NCI-H69 (cell line): ENCODE measurements around the gene S100B.
A peak's percentile ranks its signal among the peaks of the same experiment; 100 is the strongest.

Source experiments
- DNase-seq: peaks from one replicate; lab custom pipeline; 2025; lab: John Stamatoyannopoulos, UW

S100B gene

DNA sequence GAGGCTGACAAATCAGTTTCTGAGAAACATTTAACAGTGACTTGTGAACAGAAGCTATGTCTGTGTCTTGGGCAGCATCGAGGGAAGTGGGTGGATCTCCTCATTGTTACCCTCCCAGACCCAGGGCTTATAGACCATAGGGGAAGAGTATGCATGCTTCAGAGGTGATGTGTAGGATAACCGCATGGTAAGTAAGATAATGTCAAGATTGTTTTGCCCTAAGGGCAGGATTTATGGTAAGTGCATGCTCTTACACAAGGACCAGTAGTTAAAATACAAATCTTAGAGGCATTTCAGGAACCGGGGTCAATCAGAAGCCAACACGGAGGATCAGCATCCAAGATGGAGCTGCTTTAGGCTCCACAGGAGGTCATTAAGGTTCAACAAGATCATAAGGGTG lies 22.8 kb upstream of the S100B start:
- DNase-seq = no peak

GRCh38 chr21:46626975-46627501 lies 22.2 kb upstream of the S100B start:
- no peak for DNase-seq

DNA sequence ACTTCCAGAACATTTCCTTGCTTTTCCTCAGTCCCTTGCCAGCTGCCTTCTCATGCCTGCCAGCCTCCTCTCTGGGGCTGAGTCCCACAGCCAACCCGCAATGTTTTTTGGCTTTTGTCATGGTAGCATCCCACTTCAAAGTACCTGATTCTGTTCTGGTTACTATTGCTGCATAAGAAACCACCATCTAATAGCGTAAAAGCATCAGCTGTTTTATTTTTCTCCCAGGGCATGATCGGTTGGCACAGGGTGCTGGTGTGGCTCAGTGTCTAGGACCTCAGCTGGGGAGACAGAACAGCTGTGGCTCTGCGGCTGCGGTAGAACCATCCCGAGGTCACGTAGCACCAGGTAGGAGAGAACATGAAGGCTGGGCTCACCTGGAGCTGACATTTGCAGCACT lies 21.7 kb upstream of the S100B start:
- DNase-seq = no peak

GRCh38 chr21:46625759-46626158 lies 20.9 kb upstream of the S100B start:
- no peak for DNase-seq

- DNase-seq = no peak
Observed at GRCh38 chr21:46624050-46624449, 19.2 kb upstream of the S100B start.

- DNase-seq = peak; percentile 11
Observed at GRCh38 chr21:46622226-46622625, 17.3 kb upstream of the S100B start.

GRCh38 chr21:46621457-46622182 lies 16.7 kb upstream of the S100B start:
- DNase-seq = no peak

DNA sequence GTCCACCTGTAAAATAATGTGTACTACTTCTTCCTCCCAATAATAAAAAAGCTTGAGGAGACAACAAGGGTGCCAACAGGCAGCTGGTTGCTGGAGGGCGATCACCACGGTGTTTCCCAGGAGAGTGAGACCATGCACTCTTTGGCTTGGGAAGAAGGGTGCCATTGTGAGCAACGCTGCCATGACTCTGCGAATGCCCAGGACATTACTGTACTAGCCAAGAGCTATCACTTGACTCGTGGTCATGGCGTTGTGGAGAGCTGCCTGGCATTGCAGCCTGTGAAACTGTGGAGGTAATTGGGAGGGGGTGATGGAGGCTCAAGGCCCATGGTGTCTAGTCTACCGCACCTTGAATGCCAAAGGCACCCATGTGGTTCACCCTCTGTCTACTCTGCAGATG lies 16.0 kb upstream of the S100B start:
- DNase-seq = no peak

GRCh38 chr21:46619846-46620245 lies 15.0 kb upstream of the S100B start:
- no peak for DNase-seq

GRCh38 chr21:46618738-46619379 lies 14.0 kb upstream of the S100B start:
- DNase-seq = no peak

DNA sequence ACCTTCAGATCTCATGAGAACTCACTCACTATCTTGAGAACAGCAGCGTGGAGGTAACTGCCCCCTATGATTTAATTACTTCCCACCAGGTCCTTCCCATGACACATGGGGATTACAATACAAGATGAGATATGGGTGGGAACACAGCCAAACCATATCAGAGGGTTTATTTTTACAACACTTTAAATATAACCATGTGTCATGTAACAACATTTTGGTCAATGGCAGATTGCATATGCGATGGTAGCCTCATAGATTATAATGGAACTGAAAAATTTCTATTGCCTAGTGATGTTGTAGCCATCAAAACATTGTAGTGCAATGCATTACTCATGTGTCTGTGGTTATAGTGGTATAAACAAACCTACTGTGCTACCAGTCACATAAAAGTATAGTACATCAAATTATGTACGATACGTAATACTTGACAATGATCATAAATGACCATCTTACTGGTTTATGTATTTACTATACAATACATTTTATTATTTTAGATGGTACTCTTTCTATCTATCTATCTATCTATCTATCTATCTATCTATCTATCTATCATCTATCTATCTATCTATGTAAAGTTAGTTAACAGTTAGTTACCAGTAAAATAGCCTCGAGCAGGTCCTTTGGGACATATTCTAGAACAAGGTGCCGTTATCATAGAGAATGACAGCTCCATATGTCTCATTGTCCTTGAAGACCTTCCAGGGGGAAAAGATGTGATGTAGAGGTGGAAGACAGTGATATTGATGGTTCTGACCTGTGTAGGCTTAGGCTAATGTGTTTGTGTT lies 12.6 kb upstream of the S100B start:
- DNase-seq = no peak

DNA sequence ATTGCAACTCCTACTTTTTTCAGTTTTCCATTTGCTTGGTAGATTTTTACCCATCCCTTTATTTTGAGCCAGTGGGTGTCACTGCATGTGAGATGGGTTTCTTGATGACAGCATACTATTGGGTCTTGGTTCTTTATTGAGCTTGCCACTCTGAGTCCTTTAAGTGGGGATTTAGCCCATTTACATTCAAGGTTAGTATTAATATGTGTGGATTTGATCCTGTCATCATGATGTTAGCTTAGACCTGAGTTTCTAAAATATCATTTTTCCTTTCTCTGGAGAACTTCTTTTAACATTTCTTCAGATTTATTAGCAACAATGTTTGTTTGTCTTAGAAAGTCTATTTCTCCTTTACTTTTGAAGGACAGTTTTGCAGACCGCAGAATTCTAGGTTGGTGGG lies 11.8 kb upstream of the S100B start:
- no peak for DNase-seq

GRCh38 chr21:46616050-46616449 lies 11.2 kb upstream of the S100B start:
- DNase-seq = no peak

GRCh38 chr21:46613391-46613790 lies 8.5 kb upstream of the S100B start:
- no peak for DNase-seq

DNA sequence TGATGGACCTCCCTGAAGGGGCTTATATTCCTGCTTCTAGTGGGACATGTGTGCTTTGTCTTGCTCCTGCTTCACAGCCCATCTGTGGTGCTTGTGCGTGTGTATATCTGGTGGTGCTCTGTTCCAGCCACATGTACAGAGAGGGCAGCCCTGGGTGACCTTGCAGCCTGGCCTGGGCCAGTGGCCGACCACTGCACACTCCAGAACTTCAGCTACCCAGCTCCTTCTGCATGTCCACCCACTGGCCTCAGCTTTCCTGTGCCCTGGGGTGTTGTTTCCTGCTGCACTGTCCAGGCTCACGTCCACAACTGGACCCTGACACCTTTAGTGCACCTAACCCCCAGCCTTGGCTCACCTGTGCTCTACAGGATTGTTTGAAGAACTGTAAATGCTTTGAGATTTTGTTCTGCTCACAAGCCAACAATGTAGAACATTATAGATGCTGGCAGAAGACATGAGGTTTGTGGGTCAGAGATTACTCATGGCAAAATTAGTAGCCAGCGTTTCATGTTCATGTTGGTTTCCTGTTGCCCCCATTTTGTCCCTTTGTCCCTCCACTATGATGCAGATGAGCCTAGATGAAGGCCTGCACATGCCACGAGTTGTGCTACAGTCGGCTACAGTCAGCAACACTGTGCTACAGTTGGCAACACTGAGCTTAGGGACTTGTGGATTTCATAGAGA lies 5.3 kb upstream of the S100B start:
- no peak for DNase-seq

- DNase-seq = no peak
Observed at GRCh38 chr21:46608672-46609111, 3.8 kb upstream of the S100B start.

DNA sequence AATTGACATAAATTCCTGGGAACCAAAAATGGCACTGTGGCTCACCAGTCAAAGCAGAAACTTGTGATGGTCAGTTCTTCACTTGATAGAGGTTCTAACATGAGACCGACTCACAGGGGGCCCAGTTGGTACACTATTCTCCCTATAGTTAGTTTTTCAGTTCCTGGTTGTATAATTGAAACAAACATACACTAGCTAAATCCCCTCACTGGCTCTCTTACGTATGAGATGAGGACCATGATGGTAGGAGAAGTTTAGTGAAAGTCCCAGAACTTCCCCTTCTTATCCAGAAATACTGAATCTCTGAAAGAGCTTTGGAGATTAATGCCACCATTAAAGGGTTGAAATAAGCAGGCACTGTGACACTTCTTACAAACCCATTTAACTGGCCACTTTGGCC lies 2.8 kb upstream of the S100B start:
- no peak for DNase-seq

DNA sequence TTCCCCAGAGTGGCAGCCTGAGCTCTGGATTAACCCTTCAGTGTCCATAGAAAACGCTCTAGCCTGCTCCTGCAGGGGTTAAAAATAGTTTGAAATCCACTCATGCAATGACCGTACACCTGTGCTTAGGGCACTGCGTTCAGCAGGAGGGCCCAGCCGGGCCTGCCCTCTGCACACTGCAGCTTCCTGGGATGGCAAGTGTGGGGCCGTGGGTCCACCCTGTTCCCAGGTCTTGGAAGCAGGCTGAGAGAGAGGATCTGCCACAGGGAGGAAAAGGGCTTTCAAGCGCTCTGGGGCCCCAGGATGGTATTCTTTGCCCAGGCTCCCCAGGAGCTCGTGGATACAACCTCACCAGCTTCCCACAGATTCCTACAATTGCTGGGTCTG lies 1.5 kb upstream of the S100B start:
- DNase-seq = no peak

DNA sequence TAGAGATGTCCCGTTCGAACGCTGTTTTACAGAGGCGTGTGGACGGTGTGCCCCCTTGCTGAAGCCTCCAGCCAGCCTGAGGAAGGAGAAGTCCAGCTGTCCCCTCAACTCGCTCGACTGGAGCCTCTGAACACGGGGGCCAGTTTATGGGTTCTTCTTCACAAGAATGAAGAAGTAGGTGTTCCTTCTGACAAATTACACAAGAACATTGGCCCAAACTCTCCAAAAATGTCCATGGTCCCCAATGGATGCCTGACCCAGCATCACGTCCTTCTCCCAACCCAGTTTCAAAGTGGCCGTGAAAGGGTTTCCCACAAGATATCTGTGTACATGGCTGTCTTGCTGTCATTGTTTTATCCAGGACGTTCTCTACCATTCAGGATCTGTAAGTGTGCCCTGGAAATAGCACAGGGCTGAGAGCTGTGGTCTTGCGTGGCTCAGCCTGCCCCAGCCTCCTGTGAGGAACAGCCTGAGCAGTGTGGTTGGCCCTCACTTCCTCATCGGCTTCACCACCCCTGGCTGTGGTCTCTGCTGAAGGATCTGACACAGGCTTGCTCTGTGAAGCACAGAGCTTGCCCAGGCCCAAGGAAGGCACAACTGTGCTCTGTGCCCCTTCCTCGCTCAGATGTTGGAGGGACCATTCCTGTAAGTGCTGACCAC lies 1.0 kb upstream of the S100B start:
- no peak for DNase-seq

GRCh38 chr21:46604329-46604974 lies 430 bp downstream of the S100B start:
- peak; percentile 71 for DNase-seq

- DNase-seq = no peak
Observed at GRCh38 chr21:46603228-46603627, 1.7 kb downstream of the S100B start.
